SU-DHL-6 (cell line): ENCODE data around the gene TNS1.

Experiments
- H2AFZ ChIP-seq: fragments of 200-600 bp; sonication (generic); 2 replicates; pipeline ENCODE4 v1.6.1; 2014; ENCODE audit warnings: low read depth, mild to moderate bottlenecking, moderate library complexity, mixed read lengths, antibody characterized with exemption, low read length; ENCODE audit not compliant: severe bottlenecking
- H3F3A ChIP-seq: fragments of 200-600 bp; shearing (Covaris generic); 2 replicates; pipeline ENCODE4 v1.6.0; 2016; ENCODE audit warnings: antibody characterized with exemption, mild to moderate bottlenecking; ENCODE audit not compliant: insufficient read depth
- H3K27ac ChIP-seq: fragments of 200-600 bp; sonication (generic); 2 replicates; pipeline ENCODE4 v1.5.1; 2016; ENCODE audit warnings: low read depth, mild to moderate bottlenecking, low read length, moderate library complexity, mixed read lengths
- H3K27me3 ChIP-seq: fragments of 200-600 bp; sonication (generic), shearing (Covaris generic); 2 replicates; pipeline ENCODE4 v1.6.0; 2014; ENCODE audit warnings: mild to moderate bottlenecking, low read length
- H3K36me3 ChIP-seq: fragments of 200-600 bp; sonication (generic); 2 replicates; pipeline ENCODE4 v1.6.1; 2014; ENCODE audit warnings: mild to moderate bottlenecking, low read length, mixed read lengths
- H3K4me2 ChIP-seq: fragments of 300-600, 200-600 bp; shearing (Covaris generic), sonication (generic); 2 replicates; pipeline ENCODE4 v1.6.0; 2014; ENCODE audit warnings: low read length, low read depth, mild to moderate bottlenecking; ENCODE audit not compliant: poor library complexity, severe bottlenecking
- H3K4me3 ChIP-seq: fragments of 200-600 bp; sonication (generic); 2 replicates; pipeline ENCODE4 v1.5.1; 2014; ENCODE audit warnings: antibody characterized with exemption, low read length, mild to moderate bottlenecking, mixed read lengths; ENCODE audit not compliant: insufficient read depth, poor library complexity, severe bottlenecking
- H3K79me2 ChIP-seq: fragments of 200-600 bp; sonication (generic); 2 replicates; pipeline ENCODE4 v1.6.1; 2014; ENCODE audit warnings: mild to moderate bottlenecking, low read length, moderate library complexity; ENCODE audit not compliant: insufficient read depth
- H3K9ac ChIP-seq: fragments of 200-600 bp; sonication (generic); 2 replicates; pipeline ENCODE4 v1.7.0; 2014; ENCODE audit warnings: mild to moderate bottlenecking, low read length
- H3K9me2 ChIP-seq: fragments of 200-600 bp; sonication (generic); replicated peaks from 2 replicates; pipeline ENCODE4 v1.6.1; 2014; ENCODE audit warnings: low read length; ENCODE audit not compliant: insufficient read depth
- H3K9me3 ChIP-seq: fragments of 200-600 bp; sonication (generic); 2 replicates; pipeline ENCODE4 v1.6.1; 2014; ENCODE audit warnings: low read length, mixed read lengths; ENCODE audit not compliant: insufficient read depth
- H4K20me1 ChIP-seq: fragments of 200-600 bp; sonication (generic); 2 replicates; pipeline ENCODE4 v1.6.1; 2014; ENCODE audit warnings: low read depth, mild to moderate bottlenecking, antibody characterized with exemption, low read length, moderate library complexity, mixed read lengths
- EZH2phosphoT487 ChIP-seq: fragments of 200-600 bp; sonication (generic), shearing (Covaris generic); conservative IDR thresholded peaks from 2 replicates; pipeline ENCODE4 v1.6.1; 2018; ENCODE audit warnings: mild to moderate bottlenecking, antibody characterized with exemption, low read length, moderate library complexity, mixed read lengths
- TF ChIP-seq, protein P1 (sequence below): fragments of 200-600 bp; sonication (generic); IDR thresholded peaks from one replicate; pipeline ENCODE4 v1.5.1; 2017; ENCODE audit warnings: antibody characterized with exemption, mild to moderate bottlenecking, low read length, moderate library complexity; ENCODE audit not compliant: insufficient read depth, poor library complexity, severe bottlenecking

The TNS1 gene

GRCh38 chr2:217834057-217834620 is 168.7 kb downstream of the TNS1 start:
- no peak overlapping the region for H3K4me3 ChIP-seq
- H3K36me3 ChIP-seq = no peaks in the 10 kb centered on the region
- no peak for TF ChIP-seq EZH2phosphoT487
- TF ChIP-seq, protein P1, sequence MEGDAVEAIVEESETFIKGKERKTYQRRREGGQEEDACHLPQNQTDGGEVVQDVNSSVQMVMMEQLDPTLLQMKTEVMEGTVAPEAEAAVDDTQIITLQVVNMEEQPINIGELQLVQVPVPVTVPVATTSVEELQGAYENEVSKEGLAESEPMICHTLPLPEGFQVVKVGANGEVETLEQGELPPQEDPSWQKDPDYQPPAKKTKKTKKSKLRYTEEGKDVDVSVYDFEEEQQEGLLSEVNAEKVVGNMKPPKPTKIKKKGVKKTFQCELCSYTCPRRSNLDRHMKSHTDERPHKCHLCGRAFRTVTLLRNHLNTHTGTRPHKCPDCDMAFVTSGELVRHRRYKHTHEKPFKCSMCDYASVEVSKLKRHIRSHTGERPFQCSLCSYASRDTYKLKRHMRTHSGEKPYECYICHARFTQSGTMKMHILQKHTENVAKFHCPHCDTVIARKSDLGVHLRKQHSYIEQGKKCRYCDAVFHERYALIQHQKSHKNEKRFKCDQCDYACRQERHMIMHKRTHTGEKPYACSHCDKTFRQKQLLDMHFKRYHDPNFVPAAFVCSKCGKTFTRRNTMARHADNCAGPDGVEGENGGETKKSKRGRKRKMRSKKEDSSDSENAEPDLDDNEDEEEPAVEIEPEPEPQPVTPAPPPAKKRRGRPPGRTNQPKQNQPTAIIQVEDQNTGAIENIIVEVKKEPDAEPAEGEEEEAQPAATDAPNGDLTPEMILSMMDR = no peak
- no peaks in the 10 kb centered on the region for H3K9me2 ChIP-seq
- H3K27me3 ChIP-seq = no peaks in the 10 kb centered on the region; the same call in 1 of the 2 replicates
- no peaks in the 10 kb centered on the region for H4K20me1 ChIP-seq
- no peak overlapping the region for H3K9ac ChIP-seq
- no peaks in the 10 kb centered on the region for H3K9me3 ChIP-seq
- no peaks in the 10 kb centered on the region for H3F3A ChIP-seq
- no peak overlapping the region for H2AFZ ChIP-seq
- no peak overlapping the region for H3K4me2 ChIP-seq
- H3K79me2 ChIP-seq = no peaks in the 10 kb centered on the region
- no peak overlapping the region for H3K27ac ChIP-seq

DNA sequence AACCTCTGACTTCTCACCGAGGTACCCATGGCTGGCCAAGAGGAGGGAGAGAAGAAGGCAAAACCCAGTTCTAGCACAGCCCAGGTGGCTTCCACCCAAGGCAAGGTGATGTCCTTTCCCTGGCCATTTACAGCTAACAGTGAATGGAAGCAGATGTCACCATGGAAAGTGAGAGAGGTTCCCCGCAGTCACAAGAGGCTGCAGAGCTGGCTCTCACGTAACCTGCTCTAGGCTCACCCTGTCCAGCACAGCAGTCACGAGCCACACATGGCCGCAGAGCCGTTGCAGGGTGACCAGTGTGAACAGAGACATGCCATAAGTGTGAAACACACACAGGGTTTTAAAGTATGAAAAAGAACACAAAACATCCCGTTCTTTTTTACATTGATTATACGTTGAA is 169.4 kb downstream of the TNS1 start:
- Histone ChIP-seq H4K20me1 (no peaks in the 10 kb centered on the region), H3K36me3 (no peaks in the 10 kb centered on the region), H3K27me3 (no peaks in the 10 kb centered on the region; the same call in 1 of the 2 replicates), H3K9ac (no peak overlapping the region), H3K4me3 (no peak overlapping the region), H3K9me3 (no peaks in the 10 kb centered on the region), H3K9me2 (no peaks in the 10 kb centered on the region), H3K27ac (no peak overlapping the region), H3K4me2 (no peak overlapping the region), H2AFZ (no peak overlapping the region), H3F3A (no peaks in the 10 kb centered on the region), H3K79me2 (no peaks in the 10 kb centered on the region)
- TF ChIP-seq, protein P1 = no peak
- TF ChIP-seq EZH2phosphoT487 = no peak

DNA sequence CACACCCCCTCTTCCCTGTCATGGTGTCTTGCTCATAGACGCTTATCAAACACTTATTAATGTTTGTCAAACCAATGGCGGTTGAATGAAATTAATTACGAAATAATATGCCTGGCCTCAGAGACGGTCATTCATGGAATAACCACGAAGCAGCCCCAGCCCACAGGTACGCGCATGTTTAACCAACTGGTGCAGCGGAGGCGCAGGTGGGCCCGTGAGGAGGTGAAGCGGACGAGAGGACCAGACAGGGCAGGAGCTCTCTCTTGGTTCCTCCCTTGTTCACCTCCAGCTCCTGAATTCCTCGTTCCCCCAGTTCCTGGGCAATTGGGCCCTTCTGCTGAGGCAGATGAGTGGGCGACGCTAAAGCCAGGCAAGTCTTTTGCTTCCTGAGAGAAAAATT is 169.8 kb downstream of the TNS1 start:
- no peaks in the 10 kb centered on the region for H3K9me2 ChIP-seq
- no peaks in the 10 kb centered on the region; the same call in 1 of the 2 replicates for H3K27me3 ChIP-seq
- H3K4me2 ChIP-seq = no peak overlapping the region
- no peaks in the 10 kb centered on the region for H3F3A ChIP-seq
- no peak overlapping the region for H3K9ac ChIP-seq
- H3K36me3 ChIP-seq = no peaks in the 10 kb centered on the region
- H4K20me1 ChIP-seq = no peaks in the 10 kb centered on the region
- no peak overlapping the region for H3K4me3 ChIP-seq
- H2AFZ ChIP-seq = no peak overlapping the region
- no peak overlapping the region for H3K27ac ChIP-seq
- H3K9me3 ChIP-seq = no peaks in the 10 kb centered on the region
- TF ChIP-seq, protein P1 = no peak
- no peak for TF ChIP-seq EZH2phosphoT487
- H3K79me2 ChIP-seq = no peaks in the 10 kb centered on the region
